LoVo (cell line): Measurements from ENCODE around the gene TRIM29.

Source experiments
- DNase-seq: peaks from one replicate; pipeline ENCODE4 v3.0.0-alpha.2; 2016; ENCODE audit warnings: low spot score

Gene TRIM29

GRCh38 chr11:120122924-120123683 is 14.8 kb downstream of the TRIM29 start:
- no peak for DNase-seq

GRCh38 chr11:120121914-120122473 is 15.9 kb downstream of the TRIM29 start:
- DNase-seq = peak; percentile 79

GRCh38 chr11:120121336-120121735 is 16.6 kb downstream of the TRIM29 start:
- DNase-seq = peak; percentile 24

DNA sequence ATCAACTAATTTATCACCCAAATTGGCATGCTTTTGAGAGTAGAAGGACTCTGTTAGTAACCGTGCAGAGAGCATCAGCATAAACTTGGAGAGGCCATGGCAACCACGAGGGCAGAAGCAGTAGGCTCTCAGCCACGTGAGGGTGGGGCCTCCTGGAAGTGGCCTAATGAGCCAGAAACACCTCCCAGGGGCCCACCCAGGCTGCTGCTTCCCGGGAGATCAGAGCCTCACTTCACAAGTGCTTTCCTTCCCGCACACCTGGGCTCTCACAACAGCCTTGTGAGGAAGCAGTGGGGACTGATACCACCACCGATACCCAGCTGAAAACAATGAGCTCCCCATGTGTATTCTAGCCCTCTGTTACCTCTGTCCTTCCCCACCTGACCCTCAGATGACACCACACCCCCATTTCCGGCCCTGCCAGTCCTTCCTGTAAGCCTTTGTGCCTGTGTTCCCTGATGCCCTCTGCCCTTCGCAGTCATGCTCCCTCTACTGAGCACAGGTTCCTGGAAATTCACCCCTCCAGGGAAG is 17.0 kb downstream of the TRIM29 start:
- no peak for DNase-seq

GRCh38 chr11:120119121-120119520 is 18.8 kb downstream of the TRIM29 start:
- DNase-seq = no peak

DNA sequence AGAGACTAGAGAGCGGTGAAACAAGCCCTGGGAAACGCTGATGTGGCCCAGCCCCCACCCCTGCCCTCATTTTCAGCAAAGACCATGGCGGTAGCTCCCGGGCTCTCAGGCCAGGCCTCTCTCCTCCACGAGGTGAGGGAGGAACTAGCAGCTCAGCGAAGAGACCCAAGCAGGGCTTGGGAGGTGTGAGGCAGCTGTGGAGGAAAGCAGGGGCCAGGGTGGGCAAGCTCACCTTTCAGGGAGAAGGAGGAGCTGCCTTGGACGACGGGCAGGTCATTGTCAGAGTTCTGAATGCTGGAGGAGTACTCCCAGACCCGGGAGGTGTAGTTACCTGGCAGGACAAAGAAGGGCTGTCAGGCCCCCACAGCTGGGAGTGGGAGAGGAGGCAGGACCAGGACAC is 19.9 kb downstream of the TRIM29 start:
- no peak for DNase-seq

- no peak for DNase-seq
These were observed 20.9 kb downstream of the TRIM29 start for GRCh38 chr11:120116966-120117365.

DNA sequence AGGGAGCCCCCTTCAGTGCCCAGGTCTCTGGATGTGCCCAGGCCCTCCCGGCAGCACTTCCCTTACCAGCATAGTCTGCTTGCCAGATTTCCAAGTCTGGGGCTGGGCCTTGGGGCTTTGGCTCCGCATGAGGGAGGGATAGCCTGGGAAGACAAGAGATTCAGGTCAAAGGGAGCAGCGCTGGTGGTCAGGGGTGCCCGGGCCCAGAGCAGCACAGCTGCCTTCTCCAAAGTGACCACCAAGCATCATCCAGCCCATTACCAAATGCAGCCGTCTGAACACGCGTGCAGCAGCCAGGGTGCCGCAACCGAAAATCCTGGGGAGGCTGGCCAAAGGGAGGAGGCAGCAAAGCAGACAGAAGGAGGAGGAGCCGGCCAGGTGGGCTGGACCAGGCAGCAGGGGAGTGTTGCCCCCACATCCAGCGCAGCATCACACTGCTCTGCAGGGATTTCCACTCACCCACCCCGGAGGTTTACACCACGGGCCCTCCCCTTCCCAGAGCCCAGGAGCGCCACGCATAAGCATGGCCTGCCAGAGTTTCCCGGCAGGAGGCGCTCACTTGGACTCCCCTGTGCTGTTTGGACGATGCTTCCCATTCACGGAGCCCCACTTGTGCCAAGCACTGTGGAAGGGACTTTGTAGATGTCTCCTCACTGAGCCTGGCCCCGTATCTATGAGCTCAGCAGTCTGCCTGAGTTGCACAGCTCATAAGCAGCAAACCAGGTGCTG is 22.5 kb downstream of the TRIM29 start:
- no peak for DNase-seq

DNA sequence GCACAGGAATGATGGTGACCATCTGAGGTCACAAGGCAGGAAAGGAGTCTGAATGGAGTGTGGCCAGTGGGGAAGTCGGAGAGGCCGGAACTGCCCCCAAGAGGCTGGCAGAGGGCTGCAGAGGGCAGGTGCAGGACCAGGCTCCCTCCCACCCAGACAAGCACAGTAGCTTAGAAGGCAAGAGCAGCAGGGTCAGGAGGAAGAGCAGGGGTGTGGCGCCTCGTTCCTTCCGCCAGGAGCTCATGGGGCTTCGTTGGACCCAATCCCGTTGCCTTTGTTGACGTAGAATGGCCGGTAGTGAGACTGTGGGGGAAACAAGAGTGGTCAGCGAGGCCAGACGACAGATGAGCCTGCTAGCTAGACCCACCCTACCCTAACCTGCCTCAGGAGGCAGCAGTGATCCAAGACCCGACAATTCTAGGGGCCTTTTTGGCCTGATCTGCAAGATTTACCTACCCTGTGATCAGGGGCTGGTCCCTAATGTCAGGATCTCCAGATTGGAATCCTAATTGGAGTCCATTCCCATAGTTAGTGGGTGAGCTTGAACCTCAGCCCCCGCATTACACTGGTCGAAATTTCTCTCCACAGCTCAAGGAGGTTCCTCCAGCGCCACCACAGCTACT is 25.6 kb downstream of the TRIM29 start:
- no peak for DNase-seq

GRCh38 chr11:120109531-120109930 is 28.4 kb downstream of the TRIM29 start:
- no peak for DNase-seq

- no peak for DNase-seq
These were observed 29.1 kb downstream of the TRIM29 start for GRCh38 chr11:120108785-120109168.

GRCh38 chr11:120108154-120108784 is 29.6 kb downstream of the TRIM29 start:
- DNase-seq = peak; percentile 63

GRCh38 chr11:120107692-120108091 is 30.2 kb downstream of the TRIM29 start:
- DNase-seq = no peak

- no peak for DNase-seq
These were observed 31.4 kb downstream of the TRIM29 start for GRCh38 chr11:120106354-120107150.

- no peak for DNase-seq
These were observed 32.3 kb downstream of the TRIM29 start for GRCh38 chr11:120105576-120105975.

DNA sequence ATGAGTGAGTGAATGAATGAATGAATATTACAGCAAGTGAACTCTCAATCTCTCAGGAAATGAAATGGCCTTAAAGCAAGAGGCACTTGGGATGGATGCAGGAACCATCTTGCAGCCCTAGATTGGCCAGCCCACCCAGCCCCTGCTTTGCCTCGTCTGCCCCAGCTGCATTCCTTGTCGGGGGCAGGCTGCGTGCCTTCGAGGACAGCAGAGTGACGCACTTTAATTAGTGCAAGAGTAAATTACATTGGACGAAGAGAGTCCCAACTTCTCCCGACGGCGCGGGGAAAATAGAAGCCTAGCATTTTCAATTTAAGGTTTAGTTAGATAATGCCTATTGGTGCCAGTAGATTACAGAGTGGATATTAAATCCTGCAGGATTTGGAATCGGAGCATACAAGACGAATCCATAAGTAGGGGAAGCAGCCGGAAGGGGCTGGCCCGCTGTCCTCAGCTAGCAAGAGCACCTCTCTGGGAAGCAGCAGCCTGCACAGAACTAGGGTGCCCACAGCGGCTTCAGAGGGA is 33.8 kb downstream of the TRIM29 start:
- DNase-seq = no peak

- DNase-seq = no peak
These were observed 35.1 kb downstream of the TRIM29 start for GRCh38 chr11:120102864-120103122.

GRCh38 chr11:120102050-120102863 is 35.7 kb downstream of the TRIM29 start:
- no peak for DNase-seq

DNA sequence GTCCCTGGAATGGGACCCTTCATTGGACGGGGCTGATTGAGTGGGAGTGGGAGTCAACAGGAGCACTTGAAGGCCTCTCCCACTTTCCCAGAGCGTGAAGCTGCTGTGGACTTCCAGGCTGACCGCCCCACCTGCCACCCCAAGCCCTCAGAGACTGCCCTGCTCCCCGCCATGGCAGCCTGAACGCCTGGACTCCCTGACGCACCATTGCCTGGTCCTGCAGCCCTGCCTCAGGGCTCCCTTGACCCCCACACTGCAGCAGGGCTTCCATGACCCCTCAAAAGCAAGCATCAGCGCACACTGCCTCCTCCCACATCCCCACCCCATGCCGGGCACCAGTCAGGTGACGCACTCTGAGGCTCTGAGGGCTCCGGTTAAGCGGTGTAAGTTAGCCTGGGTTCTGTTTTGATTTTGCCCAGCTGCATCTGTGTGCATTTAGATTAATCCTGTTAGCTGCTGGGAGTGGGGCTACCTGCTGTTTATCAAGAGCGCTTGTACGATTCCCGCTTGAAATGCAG is 39.4 kb downstream of the TRIM29 start:
- no peak for DNase-seq

GRCh38 chr11:120097721-120098385 is 40.1 kb downstream of the TRIM29 start:
- no peak for DNase-seq
